Measurements from ENCODE around the gene SYNDIG1. TPM values are rescaled to one million over a fixed set of nuclear protein-coding genes. Genes with fewer than 3 reads are reported as not detected.

The SYNDIG1 gene
- total and polyA plus RNA-seq, 3 experiments from 2014 or later = not detected

DNA sequence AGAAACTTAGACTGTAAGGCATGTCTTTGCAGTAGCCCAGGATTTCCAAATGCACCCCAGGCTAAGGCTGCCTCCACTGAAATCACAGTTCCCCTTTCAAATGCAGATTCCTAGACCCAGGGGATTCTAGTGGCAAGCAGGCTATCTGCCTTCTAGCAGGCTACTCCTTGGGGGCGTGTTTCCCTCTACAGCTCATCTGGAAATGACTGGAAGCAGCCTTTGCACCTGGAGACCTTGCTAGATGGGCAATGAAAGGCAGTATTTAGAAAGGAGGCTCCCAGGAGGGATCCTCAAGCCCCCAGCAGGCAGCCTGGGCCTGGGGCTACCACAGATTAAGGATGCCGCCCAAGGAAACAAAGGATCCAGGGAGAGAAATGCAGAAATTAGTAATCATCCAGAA lies 26.0 kb upstream of the SYNDIG1 start:
- Mint-ChIP-seq H3K9me3 (no peaks in the 10 kb centered on the region), H3K36me3 (no peaks in the 10 kb centered on the region), H3K4me3 (no peak overlapping the region), H3K27ac (no peak overlapping the region), H3K27me3 (peaks cover 0 to 13% of the 10 kb centered on the region in 2 donors), H3K4me1 (no peaks in the 10 kb centered on the region)
- ChIA-PET POLR2A (no interaction called here), CTCF (no interaction called here)
- DNase-seq = no peak
- no peak overlapping the region for H3K27ac ChIP-seq (ENCODE audit: low read depth, low read length)
- H3K4me1 ChIP-seq (ENCODE audit: insufficient read depth, low read length) = no peaks in the 10 kb centered on the region
- no peaks in the 10 kb centered on the region for H3K27me3 ChIP-seq (ENCODE audit: insufficient read depth, low read length, poor library complexity, severe bottlenecking)
- H3K4me3 ChIP-seq (ENCODE audit: low read length) = no peak overlapping the region
- no peaks in the 10 kb centered on the region for H3K36me3 ChIP-seq (ENCODE audit: insufficient read depth, low read length)
- no peaks in the 10 kb centered on the region for H3K9me3 ChIP-seq (ENCODE audit: low read length)

DNA sequence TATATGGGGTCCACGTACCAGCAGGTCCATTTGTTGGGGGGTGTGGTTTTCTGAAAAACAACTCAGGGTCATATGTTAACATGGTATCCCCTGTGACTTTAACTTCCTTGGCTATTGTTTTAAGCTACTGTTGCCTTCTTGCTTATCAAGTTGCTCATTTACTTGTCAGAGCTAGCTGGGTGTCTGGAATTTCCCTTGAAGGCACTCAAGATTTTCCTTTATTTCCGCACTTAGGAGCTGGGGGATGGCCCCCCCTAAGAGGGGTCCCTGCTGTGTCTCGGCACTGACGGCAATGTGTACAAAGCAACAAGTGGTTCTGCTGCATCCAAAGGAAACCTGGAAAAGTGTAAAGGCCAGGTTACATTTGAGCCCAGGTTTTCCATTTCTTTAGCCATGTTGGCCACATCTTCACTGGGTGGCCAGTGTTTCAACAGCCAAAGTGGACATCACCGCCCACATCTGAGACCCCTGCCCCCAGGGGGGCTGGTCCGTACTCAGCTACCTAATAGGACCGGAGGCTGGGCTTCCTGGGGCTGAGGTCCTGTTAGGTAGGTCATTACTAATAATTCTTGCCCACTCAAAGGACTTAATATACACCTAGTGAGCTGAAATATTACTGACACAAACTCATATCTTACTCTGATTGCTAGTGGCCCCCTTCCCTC lies 24.8 kb upstream of the SYNDIG1 start:
- Mint-ChIP-seq H3K4me1 (no peaks in the 10 kb centered on the region), H3K27ac (no peak overlapping the region), H3K4me3 (no peak overlapping the region), H3K27me3 (peaks cover 0 to 9% of the 10 kb centered on the region in 2 donors), H3K9me3 (no peaks in the 10 kb centered on the region), H3K36me3 (no peaks in the 10 kb centered on the region)
- CTCF ChIA-PET = no interaction called here
- Histone ChIP-seq H3K4me1 (ENCODE audit: insufficient read depth, low read length) (no peaks in the 10 kb centered on the region), H3K36me3 (ENCODE audit: insufficient read depth, low read length) (no peaks in the 10 kb centered on the region), H3K4me3 (ENCODE audit: low read length) (no peak overlapping the region), H3K27ac (ENCODE audit: low read depth, low read length) (no peak overlapping the region), H3K9me3 (ENCODE audit: low read length) (no peaks in the 10 kb centered on the region), H3K27me3 (ENCODE audit: insufficient read depth, low read length, poor library complexity, severe bottlenecking) (no peaks in the 10 kb centered on the region)
- POLR2A ChIA-PET = no interaction called here
- no peak for DNase-seq

DNA sequence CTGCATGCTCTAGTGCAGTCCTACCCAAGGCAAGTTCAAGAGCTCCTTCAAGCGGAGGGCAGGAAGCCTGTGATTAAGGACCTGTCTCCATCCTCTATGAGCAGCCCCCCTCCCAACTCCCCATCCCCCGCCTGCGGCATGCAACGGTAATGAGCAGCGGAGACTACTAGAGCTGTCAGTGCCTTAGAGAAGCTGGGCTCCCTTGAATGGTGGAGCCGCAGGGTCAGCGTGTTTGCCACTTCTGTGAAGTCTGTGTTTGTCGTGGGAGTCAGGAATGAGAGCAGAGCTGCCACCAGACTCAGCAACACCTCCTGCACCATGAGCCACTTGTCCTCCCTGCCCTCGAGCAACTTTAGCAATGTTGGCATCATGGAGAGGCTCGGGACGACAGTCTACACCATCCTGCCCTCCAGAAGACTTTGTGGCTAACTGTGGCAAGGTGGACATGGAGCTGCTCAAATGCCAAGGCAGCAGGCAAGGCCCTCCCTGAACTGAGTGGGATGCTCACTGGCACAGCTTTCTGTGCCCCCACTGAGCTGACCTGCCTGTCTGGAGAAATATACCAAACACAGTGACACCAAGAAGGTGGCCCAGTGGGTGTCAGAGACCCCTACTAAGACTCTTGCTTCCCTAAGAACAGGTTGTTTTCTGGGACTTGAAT lies 23.8 kb upstream of the SYNDIG1 start:
- H3K27ac Mint-ChIP-seq = peak overlapping the region in 1 of 8 donors; percentile 26
- no peaks in the 10 kb centered on the region for H3K36me3 ChIP-seq (ENCODE audit: insufficient read depth, low read length)
- H3K27ac ChIP-seq (ENCODE audit: low read depth, low read length) = no peak overlapping the region
- H3K9me3 Mint-ChIP-seq = no peaks in the 10 kb centered on the region
- peaks cover 0 to 9% of the 10 kb centered on the region in 2 donors for H3K27me3 Mint-ChIP-seq
- no peak overlapping the region for H3K4me3 Mint-ChIP-seq
- POLR2A ChIA-PET = no interaction called here
- H3K27me3 ChIP-seq (ENCODE audit: insufficient read depth, low read length, poor library complexity, severe bottlenecking) = no peaks in the 10 kb centered on the region
- no peaks in the 10 kb centered on the region for H3K36me3 Mint-ChIP-seq
- no peaks in the 10 kb centered on the region for H3K4me1 Mint-ChIP-seq
- no peak overlapping the region for H3K4me3 ChIP-seq (ENCODE audit: low read length)
- CTCF ChIA-PET = no interaction called here
- H3K4me1 ChIP-seq (ENCODE audit: insufficient read depth, low read length) = no peaks in the 10 kb centered on the region
- no peak for DNase-seq
- no peaks in the 10 kb centered on the region for H3K9me3 ChIP-seq (ENCODE audit: low read length)

DNA sequence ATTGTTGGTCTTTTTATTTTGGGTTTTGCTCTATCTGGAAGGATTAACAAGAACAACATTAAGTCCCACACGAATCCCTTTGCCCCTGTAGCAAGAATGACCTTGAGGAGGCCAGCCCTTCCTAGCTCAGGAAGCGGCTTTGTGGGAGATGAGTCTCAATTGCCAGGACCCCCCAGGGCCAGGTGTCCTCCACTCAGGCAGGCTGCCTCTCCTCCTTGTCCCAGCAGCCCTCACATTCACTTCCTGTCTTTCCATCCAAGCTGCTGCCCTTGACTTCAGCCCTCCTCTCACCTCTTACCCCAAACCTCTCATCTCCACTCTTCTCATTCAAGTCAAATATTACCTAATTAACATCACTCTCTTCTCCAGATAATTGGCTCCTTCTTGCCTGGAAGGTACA lies 22.6 kb upstream of the SYNDIG1 start:
- Mint-ChIP-seq H3K4me3 (no peak overlapping the region), H3K27me3 (peaks cover 0 to 6% of the 10 kb centered on the region in 2 donors), H3K4me1 (no peaks in the 10 kb centered on the region), H3K36me3 (no peaks in the 10 kb centered on the region), H3K9me3 (no peaks in the 10 kb centered on the region), H3K27ac (no peak overlapping the region)
- CTCF ChIA-PET = no interaction called here
- Histone ChIP-seq H3K9me3 (ENCODE audit: low read length) (no peaks in the 10 kb centered on the region), H3K27ac (ENCODE audit: low read depth, low read length) (no peak overlapping the region), H3K4me3 (ENCODE audit: low read length) (no peak overlapping the region), H3K4me1 (ENCODE audit: insufficient read depth, low read length) (no peaks in the 10 kb centered on the region), H3K27me3 (ENCODE audit: insufficient read depth, low read length, poor library complexity, severe bottlenecking) (no peaks in the 10 kb centered on the region), H3K36me3 (ENCODE audit: insufficient read depth, low read length) (no peaks in the 10 kb centered on the region)
- no peak for DNase-seq
- POLR2A ChIA-PET = no interaction called here

DNA sequence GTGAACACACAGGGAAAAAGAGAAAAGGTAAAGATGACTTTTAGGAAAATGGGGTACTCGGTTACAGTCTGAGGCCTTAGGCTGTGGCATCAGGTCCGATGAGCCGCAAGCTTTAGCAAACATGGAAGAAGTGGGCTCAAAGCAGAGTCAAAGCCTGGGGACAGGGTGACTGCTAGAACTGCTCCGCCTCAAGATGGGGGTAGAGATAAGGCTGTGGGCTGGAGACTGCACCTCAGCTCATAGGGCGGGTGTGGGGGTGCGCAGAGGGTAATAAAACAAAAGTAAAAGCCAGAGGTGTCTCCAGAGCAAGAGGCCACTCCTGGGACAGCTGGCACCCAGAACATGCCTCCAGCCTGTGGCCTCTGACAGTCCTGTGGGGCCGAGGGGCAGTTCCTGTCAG lies 21.3 kb upstream of the SYNDIG1 start:
- Mint-ChIP-seq H3K4me3 (no peak overlapping the region), H3K36me3 (no peaks in the 10 kb centered on the region), H3K9me3 (no peaks in the 10 kb centered on the region), H3K4me1 (no peaks in the 10 kb centered on the region), H3K27ac (no peak overlapping the region), H3K27me3 (peaks cover 0 to 9% of the 10 kb centered on the region in 2 donors)
- ChIA-PET POLR2A (no interaction called here), CTCF (no interaction called here)
- Histone ChIP-seq H3K4me3 (ENCODE audit: low read length) (no peak overlapping the region), H3K27me3 (ENCODE audit: insufficient read depth, low read length, poor library complexity, severe bottlenecking) (no peaks in the 10 kb centered on the region), H3K36me3 (ENCODE audit: insufficient read depth, low read length) (no peaks in the 10 kb centered on the region), H3K9me3 (ENCODE audit: low read length) (no peaks in the 10 kb centered on the region), H3K4me1 (ENCODE audit: insufficient read depth, low read length) (no peaks in the 10 kb centered on the region), H3K27ac (ENCODE audit: low read depth, low read length) (no peak overlapping the region)
- no peak for DNase-seq

DNA sequence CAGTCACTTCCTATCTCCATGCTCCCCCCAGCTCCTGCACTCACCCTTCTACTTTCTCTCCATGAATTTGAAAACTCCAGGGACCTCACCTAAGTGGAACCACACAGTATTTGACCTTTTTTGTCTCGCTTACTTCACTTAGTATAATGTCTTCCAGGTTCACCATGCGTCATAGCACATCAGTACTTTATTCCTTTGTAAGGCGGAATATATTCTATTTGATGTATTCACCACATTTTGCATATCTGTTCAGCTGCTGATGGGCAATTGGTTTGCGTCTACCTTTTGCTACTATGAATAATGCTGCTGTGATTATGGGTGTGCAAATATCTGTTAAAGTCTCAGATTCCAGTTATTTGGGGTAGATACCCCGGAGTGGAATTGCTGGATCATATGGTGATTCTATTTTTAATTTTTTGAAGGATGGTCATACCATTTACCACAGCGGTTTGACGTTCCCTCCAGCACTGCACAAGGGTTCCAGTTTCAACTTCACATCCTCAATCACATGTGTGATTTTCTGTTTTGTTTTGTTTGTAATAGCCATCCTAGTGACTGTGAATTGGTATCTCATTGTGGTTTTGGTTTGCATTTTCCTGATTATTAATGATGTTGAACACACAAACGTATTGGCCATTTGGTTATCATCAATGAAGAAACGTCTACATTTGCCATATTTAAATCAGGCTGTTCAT lies 20.3 kb upstream of the SYNDIG1 start:
- H3K9me3 Mint-ChIP-seq = no peaks in the 10 kb centered on the region
- Histone ChIP-seq H3K27ac (ENCODE audit: low read depth, low read length) (no peak overlapping the region), H3K4me3 (ENCODE audit: low read length) (no peak overlapping the region), H3K27me3 (ENCODE audit: insufficient read depth, low read length, poor library complexity, severe bottlenecking) (no peaks in the 10 kb centered on the region), H3K4me1 (ENCODE audit: insufficient read depth, low read length) (no peaks in the 10 kb centered on the region), H3K9me3 (ENCODE audit: low read length) (no peaks in the 10 kb centered on the region), H3K36me3 (ENCODE audit: insufficient read depth, low read length) (no peaks in the 10 kb centered on the region)
- ChIA-PET CTCF (no interaction called here), POLR2A (no interaction called here)
- no peak for DNase-seq
- H3K36me3 Mint-ChIP-seq = no peaks in the 10 kb centered on the region
- no peaks in the 10 kb centered on the region for H3K4me1 Mint-ChIP-seq
- H3K27ac Mint-ChIP-seq = no peak overlapping the region
- H3K4me3 Mint-ChIP-seq = no peak overlapping the region
- peaks cover 0 to 5% of the 10 kb centered on the region in 2 donors for H3K27me3 Mint-ChIP-seq

DNA sequence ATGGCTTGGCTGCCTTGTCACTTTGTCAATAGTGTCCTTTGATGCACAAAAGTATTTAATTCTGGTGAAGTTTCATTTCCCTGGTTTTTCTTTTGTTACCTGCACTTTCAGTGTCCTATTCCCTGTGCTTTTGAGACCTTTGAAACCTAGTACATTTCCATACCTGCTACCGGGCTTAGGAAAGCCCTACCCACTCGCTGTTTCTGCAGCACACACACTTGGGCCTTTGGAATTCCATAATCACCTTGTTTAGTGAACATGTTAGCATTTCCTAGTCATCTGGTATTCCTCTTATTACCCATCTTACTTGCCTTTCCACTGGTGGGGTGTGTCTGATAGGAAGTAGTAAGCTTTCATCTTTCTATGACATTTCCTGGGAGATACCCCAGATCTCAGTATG lies 19.3 kb upstream of the SYNDIG1 start:
- H3K27me3 Mint-ChIP-seq = peaks cover 0 to 7% of the 10 kb centered on the region in 2 donors
- Histone ChIP-seq H3K4me1 (ENCODE audit: insufficient read depth, low read length) (no peaks in the 10 kb centered on the region), H3K9me3 (ENCODE audit: low read length) (no peaks in the 10 kb centered on the region), H3K27ac (ENCODE audit: low read depth, low read length) (no peak overlapping the region), H3K4me3 (ENCODE audit: low read length) (no peak overlapping the region), H3K36me3 (ENCODE audit: insufficient read depth, low read length) (no peaks in the 10 kb centered on the region), H3K27me3 (ENCODE audit: insufficient read depth, low read length, poor library complexity, severe bottlenecking) (no peaks in the 10 kb centered on the region)
- H3K27ac Mint-ChIP-seq = no peak overlapping the region
- no peaks in the 10 kb centered on the region for H3K36me3 Mint-ChIP-seq
- H3K9me3 Mint-ChIP-seq = no peaks in the 10 kb centered on the region
- no peak overlapping the region for H3K4me3 Mint-ChIP-seq
- DNase-seq = no peak
- POLR2A ChIA-PET = no interaction called here
- CTCF ChIA-PET = no interaction called here
- H3K4me1 Mint-ChIP-seq = no peaks in the 10 kb centered on the region

DNA sequence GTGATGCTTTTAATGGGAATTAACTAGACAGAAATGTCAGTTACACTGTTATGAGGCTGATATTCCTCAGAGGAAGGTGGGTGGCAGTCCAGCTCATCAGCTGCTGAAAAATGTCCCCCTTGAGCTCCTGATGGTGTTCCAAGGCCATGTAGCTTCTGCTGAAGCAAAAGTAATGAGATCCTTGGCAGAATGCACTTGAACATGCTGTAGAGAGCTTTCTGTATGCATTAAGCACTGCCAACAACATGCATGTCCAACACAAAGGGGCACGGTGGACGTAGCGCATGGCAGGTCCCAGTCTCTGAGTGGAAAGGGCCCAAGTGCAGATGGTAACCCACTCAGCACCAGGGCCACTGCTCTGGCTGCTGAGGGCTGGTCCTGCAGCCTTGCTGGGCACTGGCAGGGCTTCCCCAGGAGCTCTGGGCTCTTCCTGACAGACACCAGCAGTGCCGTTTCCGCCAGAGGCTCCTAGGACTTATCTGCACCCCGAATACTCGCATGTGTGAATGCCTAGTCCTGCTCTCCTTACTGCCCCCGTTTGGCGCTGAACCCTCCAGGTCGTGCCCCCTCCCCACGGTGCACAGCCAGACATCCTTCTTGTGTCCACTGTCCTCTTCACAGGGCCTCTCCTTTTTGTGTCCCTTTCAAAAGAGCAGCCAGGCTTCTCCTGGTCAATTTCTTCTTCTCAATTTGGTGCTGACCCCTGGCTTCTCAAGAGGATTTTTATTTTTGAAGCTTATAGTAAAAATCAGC lies 18.6 kb upstream of the SYNDIG1 start:
- DNase-seq = no peak
- Mint-ChIP-seq H3K9me3 (no peaks in the 10 kb centered on the region), H3K27me3 (peaks cover 1 to 8% of the 10 kb centered on the region in 2 donors), H3K36me3 (no peaks in the 10 kb centered on the region), H3K27ac (no peak overlapping the region), H3K4me3 (no peak overlapping the region), H3K4me1 (no peaks in the 10 kb centered on the region)
- Histone ChIP-seq H3K9me3 (ENCODE audit: low read length) (no peaks in the 10 kb centered on the region), H3K36me3 (ENCODE audit: insufficient read depth, low read length) (no peaks in the 10 kb centered on the region), H3K27me3 (ENCODE audit: insufficient read depth, low read length, poor library complexity, severe bottlenecking) (no peaks in the 10 kb centered on the region), H3K4me3 (ENCODE audit: low read length) (no peak overlapping the region), H3K4me1 (ENCODE audit: insufficient read depth, low read length) (no peaks in the 10 kb centered on the region), H3K27ac (ENCODE audit: low read depth, low read length) (no peak overlapping the region)
- POLR2A ChIA-PET = no interaction called here
- CTCF ChIA-PET = no interaction called here
